HG03439 (cell line): ENCODE results near the gene CD80.

Source experiments
- ATAC-seq: cut with Tn5 transposase; IDR thresholded peaks from one replicate; pipeline ENCODE4 v1.9.1; 2021; ENCODE audit warnings: mild to moderate bottlenecking, moderate library complexity; ENCODE audit not compliant: unreplicated experiment

The CD80 gene

DNA sequence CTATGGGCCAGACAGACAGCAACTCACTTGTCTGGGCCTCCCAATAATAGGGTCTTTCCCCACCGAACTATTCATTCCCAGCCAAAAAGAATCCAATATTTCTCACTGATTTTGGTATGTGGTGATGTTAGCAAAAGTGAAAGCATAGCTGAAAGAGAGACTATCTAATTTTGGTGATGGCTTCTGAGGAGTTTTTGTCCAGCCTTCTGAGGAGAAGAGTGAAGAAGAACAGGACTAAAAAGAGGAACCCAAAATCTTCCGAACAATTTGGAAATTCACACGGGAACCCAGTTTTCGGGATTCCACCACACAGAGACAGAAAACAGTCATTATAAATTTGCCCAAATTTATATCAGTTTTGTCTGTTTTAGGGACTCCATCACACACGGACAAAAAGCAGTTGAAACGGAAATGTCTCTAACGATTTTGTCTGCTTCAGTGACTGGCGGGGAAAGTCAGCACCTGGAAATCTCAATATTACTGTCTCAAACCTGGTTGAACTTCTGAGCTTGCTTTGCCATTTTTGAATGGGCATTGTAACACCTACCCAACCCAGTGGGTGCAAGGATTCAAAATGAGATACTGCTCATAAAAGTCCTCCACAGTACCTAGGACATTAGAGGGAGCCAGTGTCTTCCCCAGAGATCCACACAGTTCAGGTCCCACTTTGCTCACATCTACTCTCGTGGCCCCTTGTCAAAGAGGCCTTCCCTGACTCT, 9.1 kb downstream of the CD80 start:
- no peak for ATAC-seq

DNA sequence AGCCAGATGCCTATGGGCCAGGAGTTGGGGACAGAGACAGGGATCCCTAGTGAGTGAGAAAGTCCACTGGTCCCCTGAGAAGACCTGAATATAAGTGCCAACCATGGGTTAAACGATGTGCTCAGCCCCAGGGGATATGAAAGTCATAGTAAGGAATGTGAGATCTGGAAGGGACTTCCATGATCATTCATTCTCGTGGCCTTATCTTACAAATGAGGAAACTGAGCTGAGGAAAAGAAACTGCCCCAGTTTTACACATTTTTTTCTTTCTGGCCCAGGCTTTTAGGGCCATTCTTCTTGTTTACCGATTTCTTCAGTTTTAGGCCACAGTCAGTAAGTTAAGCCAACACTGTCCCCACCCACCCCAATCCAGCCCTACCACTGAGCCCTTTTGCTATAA, 11.1 kb downstream of the CD80 start:
- no peak for ATAC-seq

DNA sequence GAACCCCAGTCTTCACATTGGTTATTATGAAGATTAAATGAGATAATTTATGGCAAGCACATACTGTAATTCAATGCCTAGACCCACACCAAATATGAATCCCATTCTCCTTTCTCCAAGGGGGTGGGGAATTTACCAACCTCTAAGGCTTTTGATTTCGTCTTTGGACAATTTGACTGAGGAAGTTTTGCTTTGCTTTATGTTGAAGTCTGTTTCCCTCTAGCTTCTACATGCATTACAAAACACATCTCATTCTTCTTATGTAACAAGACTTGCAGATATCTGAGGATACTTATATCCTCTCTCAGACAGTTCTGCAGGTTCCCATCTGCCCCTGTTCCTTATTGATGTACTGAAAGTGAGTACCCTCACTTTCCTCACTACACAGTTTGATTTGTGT, 12.2 kb downstream of the CD80 start:
- ATAC-seq = no peak

DNA sequence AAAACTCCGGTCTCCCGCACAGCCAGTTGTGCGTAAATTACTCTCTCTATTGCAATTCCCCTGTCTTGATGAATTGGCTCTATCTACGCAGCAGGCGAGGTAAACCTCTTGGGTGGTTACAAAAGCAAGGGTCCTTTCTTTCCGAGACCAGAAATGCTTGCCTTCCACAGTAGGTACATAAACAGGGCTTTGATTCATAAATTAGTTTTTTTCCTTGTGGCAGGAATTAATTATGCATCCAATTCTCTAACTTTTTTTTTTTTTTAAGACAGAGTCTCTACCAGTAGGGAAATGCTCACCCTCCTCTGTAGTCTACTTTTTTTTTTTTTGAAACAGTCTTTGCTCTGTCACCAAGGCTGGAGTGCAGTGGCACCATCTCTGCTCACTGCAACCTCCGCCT, 16.3 kb downstream of the CD80 start:
- no peak for ATAC-seq

DNA sequence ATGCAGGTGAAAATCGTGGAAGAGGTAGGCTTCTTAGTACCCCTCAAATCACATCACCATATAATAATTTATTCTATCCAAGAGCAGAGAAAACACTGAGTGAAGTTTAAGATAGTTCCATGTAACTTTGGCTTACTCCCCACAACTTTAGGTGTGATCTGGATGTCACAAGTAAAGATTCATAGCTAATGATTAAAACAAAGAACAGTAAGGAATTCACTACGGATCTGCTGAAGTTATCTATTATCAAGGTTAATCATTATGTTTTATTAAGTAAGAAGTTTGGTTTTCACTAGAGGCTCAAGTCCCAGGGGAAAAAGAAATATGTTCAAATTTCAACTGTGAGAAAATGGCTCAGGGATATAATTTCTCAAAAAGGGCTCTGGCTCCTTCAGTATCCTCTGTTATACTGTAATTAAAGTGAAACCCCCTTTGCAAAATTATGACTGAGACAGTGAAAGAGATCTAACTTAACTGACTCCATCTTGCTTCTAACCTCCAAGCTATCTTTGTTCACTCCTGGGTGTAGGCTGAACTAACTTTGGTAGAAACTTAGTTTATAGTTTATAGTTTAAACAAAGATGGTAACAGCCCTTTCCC, 17.1 kb downstream of the CD80 start:
- ATAC-seq = no peak

DNA sequence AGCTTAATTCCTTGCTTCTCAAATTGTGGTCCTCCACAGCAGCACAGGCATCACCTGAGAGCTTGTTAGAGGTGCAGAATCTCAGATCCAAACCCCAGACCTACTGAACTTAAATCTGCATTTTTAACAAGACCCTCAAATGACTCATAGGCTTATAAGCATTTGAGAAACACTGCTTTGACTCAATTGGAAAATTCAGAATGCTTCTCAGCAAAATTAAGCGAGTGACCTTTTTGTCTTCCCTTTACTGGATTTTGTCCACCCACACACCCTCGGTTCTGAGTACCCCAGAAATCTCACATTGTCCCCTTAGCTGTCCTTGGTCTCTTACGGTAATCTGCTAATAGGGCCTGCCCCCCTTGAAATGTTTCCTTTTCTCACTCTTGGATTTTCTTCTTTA, 17.9 kb downstream of the CD80 start:
- ATAC-seq = no peak

DNA sequence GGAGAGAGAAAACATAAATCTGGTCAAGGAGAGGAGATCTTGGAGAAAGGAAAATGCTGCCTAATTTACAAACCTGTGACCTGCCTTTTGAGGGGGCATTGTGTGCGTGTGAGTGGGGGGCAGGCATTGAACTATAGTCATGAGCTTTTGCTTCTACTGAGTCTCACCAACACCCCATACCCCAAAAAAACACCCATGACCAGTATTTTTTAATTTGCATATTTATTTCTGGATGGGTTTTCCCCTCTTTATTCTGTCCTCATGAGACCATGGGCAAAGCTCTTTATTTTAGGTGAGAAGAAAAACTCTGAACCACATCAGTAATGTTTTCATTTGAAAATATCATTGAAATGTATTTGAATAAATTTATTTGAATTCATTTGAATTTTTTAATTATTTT, 20.6 kb downstream of the CD80 start:
- ATAC-seq = no peak

DNA sequence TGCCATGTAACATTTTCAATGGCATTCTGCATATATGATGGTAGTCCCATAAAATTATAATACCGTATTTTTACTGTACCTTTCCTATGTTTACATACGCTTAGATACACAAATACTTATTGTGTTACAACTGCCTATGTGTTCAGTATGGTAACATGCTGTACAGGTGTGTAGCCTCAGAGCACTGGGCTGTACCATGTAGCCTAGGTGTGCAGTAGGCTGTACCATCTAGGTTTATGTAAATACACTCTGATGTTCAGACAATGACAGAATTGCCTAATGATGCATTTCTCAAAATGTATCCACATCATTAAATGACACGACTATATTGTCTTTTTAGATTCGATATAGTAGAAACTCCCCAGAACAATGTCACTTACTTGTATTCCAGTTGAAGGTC, 22.7 kb downstream of the CD80 start:
- ATAC-seq = no peak

DNA sequence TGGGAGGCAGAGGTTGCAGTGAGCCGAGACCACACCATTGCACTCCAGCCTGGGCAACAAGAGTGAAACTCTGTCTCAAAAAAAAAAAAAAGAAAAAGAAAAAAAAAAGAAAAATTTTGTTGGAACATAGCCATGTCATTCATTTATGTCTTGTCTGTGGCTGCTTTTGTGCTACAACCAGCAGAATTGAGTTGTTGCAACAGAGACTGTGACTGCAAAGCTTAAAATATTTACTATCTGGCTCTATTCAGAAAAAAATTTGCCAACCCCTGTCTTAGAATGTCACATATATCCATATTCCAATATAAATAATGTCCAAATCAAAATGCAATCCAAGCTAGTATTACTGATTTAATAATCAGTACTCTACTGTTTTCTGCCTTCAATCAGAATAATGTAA, 25.1 kb downstream of the CD80 start:
- no peak for ATAC-seq

DNA sequence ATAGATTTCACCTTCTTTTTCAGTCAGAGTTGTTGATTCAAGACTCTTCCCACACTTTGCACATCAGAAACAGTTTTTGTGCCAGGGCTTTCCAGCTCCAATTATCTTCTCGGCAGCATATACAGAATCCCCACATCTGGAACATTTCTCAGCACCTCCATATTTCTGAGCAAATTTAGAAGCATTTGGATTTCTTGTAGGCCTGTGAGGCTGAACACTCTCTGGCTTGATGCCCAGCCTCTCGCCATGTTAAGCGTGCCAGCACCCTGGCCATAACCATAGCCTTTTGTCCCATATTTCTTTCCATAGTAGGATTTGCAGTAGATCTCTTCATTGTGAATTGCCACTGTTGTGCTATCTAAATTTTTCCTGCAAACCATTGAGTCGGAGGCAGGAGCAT, 28.3 kb downstream of the CD80 start:
- no peak for ATAC-seq

DNA sequence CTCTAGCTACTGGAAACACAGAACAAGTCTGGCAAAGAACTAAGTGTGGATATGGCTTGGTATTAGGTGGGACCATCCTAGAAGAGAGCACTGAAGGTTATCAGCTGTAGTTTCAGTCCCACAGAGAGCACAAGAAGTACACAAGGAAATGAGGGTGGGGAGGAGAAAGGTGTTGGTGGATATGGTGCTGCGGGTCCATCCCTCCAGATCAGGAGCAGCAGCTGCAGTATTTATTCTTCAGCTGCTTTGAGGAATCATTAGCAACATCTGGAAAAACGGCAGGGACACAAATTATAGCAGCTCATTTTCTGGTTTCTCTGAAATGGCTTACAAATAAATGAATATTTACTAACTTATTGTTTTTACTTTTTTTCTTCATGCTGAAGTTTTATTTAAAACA, 29.0 kb downstream of the CD80 start:
- ATAC-seq = no peak

DNA sequence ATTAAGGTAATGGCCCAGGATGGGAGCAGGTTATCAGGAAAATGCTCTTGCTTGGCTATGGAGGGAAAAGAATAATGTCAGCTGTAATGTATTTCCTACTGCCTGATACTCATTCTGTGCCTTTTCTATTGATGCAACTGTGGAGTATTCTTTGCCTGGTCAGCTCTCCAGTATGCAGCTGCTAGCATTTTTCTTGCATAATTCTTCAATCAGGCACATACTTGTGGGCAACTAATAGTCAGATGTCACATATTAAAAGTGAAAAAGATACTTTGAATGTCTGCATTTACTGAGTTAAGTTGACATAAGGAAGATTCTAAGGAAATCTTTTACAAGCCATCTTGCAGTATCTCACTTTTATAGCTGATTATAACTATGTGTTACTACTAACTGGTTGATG, 29.5 kb downstream of the CD80 start:
- ATAC-seq = no peak

DNA sequence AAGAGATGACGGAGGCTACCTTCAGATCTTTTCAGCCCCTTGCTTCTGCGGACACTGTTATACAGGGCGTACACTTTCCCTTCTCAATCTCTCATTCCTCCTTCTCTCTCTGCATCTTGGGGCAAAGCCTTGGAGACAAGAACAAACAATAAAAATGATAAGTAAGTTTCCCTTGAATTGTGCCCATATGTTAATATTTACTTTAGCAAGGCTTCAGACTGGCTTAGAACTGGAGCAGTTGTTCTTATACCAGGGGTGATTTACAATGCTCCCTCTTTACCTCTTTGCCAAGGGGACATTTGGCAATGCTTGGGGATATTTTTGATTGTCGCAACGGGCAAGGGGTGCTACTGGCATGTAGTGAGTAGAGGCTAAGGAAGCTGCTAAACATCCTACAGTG, 31.7 kb downstream of the CD80 start:
- no peak for ATAC-seq

DNA sequence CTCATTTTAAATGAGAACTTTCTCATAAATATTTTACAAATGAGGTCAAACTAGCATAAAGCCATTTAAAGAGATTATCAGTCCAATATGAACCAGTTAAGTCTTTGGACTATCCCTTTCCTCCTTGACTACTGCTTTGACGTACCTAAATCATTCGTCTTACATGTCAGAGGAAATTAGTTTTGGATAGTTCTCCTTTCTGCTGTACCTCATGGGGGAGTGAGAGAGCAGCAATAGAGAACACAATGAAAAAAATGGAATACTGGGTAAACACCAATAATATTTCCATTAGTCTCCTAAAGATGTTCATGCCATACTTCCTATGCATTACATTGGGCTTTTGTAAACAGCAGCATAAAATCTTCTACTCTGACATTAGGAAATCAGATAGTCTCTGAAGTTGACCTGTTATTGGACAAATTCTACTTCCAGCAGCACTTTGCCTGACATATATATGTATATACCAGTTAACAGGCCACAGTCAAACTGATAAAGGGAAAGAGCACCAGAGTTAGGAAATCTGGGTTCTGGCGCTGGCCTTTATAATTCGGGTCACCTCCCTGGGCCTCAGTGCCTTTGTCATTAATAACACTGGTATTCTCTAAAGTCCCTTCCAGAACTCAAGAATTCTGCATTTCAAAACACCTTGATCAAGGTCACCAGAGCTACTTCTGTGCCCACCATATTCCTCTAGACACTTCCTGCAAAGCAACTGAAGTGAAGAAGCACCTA, 34.3 kb downstream of the CD80 start:
- no peak for ATAC-seq

DNA sequence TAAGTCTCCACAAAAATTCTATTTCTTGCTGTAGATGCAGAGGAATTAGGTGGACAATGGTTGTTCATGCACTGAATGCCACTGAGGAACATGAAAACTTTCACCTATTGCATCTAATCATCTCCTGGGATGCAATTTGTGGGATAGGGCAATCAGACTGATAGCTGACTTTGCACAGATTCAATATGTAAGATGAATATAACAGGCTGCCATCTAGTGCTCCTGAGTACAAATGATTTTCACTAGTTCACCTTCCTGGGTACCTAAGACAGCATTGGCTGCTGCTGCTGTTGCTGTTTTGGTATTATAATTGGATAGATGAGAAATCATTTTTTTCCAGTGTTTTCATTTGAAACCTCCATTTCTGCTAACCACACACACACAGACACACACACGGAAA, 41.4 kb downstream of the CD80 start:
- ATAC-seq = no peak

DNA sequence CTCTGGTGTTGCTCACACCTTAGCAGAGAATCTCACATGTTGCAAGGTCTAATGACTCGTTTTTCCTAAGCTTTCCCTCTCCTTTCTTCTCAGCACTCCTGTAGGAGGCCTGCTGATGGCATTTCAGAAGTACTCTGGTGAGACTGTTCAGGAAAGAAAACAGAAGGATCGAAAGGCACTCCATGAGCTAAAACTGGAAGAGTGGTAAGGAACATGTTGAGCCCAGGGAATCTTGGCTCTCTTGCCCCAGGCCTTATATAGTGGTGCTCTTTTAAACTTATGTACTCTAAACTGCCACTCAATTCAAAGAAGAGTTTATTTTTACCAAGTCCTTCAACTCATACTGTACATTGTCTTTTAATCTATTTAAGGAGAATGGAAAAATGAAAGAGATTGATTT, 42.3 kb downstream of the CD80 start:
- ATAC-seq = no peak

DNA sequence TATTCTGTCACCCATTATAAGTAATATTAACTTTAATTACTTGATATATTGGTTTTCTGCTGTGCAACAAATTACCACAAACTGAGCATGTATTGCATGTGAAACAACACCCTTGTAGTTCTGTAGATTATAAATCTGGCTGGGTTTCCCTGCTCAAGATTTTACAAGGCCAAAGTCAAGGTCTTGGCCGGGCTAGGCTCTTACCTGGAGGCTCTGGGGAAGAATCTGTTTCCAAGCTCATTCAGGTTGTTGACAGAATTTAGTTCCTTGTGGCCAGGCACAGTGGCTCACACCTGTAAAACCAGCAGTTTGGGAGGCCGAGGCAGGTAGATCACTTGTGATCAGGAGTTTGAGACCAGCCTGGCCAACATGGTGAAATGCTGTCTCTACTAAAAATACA, 44.8 kb downstream of the CD80 start:
- ATAC-seq = no peak

DNA sequence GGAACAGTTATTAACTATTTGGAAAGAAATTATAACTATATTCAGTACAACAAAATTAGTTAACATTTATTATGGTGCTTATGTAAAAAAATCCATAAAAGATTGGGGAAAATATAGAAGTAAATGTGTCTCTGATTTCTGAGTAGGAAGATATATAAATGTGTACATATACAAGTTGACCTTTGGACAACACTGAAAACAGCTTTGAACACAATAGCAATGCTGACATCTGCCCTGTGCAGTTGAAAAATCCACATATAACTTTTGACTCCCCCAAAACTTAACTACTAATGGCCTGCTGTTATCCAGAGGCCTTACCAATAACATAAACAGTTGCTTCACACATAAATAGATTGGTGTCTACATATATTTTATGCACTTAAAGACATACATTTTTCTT, 48.7 kb downstream of the CD80 start:
- no peak for ATAC-seq

DNA sequence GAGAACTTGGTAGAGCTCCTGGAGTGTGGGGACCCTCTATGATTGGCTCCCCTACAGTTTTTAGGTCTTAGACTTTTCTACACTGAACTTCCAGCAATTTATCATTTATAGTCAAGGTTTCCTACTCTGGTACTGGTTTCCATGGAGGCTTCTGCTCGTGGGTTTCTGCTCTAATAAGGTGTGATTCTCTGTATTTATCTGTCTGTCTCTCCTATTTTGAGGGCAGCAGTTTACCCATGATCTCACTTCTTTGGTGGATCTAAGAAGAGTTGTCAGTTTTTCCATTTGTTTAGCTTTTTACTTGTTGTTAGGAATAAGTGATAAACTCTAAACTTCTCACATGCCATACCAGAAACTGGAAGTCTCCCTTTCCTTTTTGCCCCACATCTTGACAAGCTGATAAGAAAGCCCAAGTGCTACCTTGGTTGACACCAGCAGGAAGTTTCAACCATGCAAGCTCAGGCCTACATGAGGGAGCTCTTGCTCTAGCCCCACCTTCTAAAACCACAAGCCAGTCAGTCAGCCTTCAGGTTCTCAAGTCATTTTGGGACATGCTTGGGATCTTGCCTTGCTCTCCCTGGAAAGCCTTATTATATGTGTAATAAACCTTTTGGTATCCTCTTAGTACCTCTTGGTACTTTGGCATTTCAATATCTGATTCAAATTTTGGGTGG, 51.1 kb downstream of the CD80 start:
- ATAC-seq = no peak

DNA sequence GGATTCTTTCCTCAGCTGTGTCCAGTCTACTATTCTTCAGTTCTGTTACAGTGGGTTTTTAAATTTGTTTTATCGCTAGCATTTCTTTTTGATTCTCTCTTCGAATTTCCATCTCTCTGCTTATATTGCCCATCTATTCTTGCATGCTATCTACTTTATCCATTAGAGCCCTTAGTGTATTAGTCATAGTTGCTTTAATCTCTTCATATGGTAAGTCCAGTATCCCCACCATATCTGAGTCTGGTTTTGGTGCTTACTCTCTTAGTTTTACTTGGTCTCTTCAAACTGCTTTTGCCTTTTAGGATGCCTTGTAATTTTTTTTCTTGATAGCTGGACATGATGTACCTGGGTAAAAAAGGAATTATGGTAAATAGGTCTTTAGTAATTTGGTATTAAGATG, 52.0 kb downstream of the CD80 start:
- no peak for ATAC-seq

DNA sequence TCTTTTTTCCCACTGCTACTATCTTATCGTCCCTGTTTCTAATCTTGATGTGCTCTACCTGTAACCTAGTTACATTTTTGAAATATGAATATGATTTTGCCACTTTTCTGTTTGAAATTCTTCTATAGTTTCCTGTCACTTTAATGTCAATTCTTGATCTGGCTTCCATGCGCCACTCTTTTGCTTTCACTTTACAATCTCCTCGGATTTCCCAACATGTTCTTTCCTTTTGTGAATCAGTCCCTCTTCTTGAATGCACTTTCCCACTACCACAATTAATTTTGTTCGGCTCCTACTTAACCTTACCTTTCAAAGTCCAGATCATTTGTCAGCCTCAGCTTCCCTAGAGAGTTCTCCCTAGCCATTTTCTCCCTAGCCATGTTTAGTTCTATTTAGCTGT, 52.8 kb downstream of the CD80 start:
- no peak for ATAC-seq

DNA sequence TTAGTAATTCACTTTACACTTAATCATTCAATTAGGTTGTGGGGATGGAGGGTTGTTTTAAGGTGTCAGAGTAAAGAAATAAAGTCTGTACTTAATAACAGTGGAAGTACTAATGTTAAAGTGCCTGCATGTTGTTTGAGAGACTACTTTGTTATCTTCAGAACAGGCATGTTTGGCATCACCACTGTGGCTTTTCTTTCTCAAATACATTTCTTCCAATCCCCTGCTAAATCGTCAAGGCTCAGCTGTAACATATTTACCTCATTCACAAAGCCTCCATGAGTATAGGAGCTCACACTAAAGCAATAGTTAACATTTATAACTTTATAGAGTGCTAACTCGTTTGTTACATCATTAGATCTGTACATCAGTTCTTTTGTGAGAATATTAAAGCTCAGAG, 58.5 kb downstream of the CD80 start:
- no peak for ATAC-seq
